ENCODE data around the gene DHRS3.

- TF ChIP-seq CTCF (IDR thresholded peaks at IDR 0.05) (no peak), EZH2 (IDR thresholded peaks at IDR 0.05; ENCODE audit: borderline replicate concordance, insufficient read depth, low read depth, low read length, poor library complexity, severe bottlenecking) (no peak)
Observed at GRCh38 chr1:12604114-12604874, 13.7 kb downstream of the DHRS3 start.

Measured in B cell (primary cell).